Measurements from ENCODE around the gene EXOC1L.
"Not testable (repeated sequence)": the region's sequence is repeated elsewhere in the genome, so short reads cannot be mapped to it uniquely, and the experiment has no call there.

The EXOC1L gene

DNA sequence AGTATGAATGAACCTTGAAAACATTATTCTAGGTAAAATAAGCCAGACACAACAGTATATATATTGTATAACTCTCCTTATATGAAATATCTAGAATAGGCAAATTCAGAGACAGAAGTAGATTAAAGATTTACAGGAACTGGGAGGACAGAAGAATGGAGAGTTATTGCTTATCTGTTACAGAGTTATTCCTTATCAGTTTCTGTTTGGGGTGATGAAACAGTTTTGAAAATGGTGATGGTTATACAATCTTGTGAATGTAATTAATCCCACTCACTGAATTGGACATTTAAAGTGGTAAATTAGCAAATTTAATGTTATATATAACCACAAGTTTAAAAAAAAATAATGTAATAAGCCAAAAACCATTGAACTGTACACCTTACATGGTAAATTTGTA is 19.4 kb downstream of the EXOC1L start:
- DNase-seq, result no peak

DNA sequence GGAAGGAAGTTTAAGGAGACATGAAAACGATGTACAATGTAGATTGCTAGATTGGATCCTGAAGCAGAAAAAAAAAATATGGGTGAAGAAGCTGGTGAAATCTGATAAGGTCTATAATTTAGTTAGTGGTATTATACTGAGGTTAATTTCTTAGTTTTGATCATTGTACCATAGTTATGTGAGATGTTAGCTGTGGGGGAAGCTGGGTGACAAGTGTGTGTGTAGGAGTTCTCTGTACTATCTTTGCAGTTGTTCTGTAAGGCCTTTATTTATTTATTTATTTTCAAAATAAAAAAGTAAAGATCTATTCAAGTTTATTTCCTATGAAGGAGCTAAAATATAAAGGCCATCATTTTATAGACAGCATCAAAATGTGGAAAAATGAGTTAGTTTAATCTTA is 21.4 kb downstream of the EXOC1L start:
- DNase-seq, result no peak

DNA sequence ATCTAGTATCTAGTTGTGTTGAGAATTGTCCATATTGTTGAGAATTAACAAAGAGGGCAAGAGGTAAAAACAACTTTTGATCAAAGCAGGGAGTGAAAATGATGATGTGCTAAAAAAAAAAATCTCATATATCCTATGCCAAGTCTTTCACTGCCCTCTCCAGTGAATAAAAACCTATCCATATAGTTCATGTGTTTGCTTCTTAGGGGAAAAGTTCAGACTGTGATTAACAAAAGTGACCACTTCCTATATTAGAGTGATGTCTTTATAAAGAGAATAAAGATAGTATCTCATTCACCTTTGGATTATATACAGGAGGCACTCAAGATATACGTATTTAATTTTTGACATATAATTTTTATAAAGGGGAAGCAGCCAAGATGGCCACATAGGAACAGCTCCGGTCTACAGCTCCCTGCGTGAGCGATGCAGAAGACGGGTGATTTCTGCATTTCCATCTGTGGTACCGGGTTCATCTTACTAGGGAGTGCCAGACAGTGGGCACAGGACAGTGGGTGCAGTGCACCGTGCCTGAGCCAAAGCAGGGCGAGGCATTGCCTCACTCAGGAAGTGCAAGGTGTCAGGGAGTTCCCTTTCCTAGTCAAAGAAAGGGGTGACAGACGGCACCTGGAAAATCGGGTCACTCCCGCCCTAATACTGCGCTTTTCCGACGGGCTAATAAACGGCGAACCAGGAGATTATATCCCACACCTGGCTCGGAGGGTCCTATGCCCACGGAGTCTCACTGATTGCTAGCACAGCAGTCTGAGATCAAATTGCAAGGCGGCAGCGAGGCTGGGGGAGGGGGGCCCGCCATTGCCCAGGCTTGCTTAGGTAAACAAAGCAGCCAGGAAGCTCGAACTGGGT is 22.0 kb downstream of the EXOC1L start:
- not testable (repeated sequence) for DNase-seq

DNA sequence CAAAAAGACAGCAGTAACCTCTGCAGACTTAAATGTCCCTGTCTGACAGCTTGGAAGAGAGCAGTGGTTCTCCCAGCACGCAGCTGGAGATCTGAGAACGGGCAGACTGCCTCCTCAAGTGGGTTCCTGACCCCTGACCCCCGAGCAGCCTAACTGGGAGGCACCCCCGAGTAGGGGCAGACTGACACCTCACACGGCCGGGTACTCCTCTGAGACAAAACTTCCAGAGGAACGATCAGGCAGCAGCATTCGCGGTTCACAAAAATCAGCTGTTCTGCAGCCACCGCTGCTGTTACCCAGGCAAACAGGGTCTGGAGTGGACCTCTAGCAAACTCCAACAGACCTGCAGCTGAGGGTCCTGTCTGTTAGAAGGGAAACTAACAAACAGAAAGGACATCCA is 22.7 kb downstream of the EXOC1L start:
- not testable (repeated sequence) for DNase-seq

DNA sequence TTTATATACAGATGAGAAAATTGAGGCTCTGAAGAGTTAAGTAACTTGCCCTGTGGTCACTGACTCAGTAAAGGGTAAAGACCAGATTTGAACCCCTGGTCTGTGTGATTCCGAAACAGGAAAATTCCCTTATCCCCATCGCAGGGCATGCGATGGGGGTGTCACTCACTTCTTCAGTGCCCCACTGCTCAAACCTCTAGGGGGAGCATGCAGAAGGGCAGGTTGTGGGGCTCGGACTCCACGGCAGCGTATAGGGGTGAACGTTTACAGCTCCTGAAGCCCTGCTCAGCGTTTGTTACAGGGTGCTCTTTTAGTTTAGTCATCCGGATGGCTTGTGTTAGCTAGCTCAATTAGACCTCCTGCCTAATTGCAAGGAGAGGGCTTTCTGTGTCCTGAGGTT is 30.1 kb downstream of the EXOC1L start:
- no peak for DNase-seq

DNA sequence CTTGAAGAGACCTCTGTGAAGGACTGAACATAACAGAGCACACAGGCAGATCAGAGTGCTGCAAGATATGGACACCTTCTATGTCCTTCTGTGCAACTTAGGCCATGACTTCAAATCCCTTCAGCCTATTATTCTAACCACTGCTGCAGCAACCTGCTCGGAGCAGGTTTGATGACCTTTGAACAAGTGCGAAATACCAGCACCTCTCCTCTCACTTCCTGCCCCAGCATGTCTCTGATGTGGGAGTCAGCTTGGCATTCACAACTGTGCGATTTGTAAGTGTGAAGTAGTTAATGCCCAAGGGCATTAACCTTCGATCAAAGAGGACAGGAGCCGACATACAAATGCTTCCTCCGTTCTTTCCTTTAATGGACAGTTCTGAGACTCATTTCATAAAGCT is 32.3 kb downstream of the EXOC1L start:
- DNase-seq, result peak in 1 of 2 donors; percentile 18

DNA sequence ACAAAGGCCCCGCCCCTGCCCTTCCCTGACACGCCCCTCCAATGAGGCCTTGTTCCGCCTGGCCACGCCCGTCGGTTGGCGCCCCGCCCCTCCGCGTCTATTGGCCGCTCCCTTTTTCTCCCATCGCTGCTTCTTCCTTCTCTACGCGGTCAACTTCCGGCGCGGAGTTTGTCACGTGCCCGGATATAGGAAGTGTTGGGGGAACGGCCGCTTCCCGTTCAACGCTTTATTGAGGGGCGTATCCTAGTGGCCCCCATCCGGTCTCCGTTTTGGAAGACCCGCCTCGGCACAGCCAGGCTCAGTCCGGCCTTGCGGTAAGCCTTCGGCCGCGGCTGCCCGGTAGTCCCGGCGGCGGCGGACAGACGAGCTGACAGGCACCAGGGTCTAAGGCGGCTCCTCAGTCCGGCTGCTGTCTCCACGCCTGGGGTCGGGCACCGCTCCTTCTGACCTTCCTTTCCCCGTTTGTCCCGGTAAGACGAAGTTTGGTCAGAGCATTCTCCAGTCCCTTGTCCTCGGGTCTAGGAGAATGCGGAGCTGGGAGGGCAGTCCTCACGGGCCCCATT is 34.0 kb downstream of the EXOC1L start, which contains the start of gene EXOC1:
TSS of gene EXOC1 (plus strand) at position 165 of the 563 bp plus-strand sequence. CDS start 4,676 bp downstream, outside the sequence.
- peak; percentile 95 to 96 for DNase-seq

DNA sequence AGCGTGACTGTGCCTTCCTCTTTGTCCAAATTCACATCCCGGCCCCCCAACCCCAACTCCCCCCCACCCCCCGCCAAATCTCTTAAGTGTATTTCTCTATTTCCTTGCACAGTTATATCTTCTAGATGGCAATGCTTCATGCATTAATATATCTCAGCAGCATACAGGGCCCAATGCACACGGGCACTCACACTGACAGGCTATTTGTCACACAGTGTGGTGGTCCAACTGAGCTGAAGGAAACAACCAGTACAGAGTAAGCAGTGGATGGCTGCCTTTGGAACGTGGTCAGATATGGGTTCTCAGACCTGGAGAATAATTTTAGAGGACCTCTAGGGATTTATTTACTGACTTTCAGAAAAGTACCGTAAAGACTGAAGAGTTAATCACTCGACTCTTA is 34.5 kb downstream of the EXOC1L start:
- DNase-seq, result no peak

DNA sequence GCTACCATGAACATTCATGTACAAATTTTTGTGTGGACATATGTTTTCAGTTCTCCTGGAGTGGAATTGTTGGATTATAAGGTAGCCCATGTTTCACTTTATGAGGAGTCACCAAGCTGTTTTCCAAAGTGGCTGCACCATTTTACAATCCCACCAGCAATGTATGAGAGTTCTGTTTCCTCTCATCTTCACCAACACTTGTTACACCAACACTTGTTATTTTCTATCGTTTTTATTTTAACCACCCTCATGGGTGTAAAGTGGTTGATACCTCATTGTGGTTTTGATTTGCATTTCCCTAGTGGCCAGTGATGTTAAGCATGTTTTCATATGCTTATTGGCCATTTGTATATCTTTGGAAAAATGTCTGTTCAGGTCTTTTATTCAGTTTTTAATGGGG is 38.0 kb downstream of the EXOC1L start:
- no peak for DNase-seq

DNA sequence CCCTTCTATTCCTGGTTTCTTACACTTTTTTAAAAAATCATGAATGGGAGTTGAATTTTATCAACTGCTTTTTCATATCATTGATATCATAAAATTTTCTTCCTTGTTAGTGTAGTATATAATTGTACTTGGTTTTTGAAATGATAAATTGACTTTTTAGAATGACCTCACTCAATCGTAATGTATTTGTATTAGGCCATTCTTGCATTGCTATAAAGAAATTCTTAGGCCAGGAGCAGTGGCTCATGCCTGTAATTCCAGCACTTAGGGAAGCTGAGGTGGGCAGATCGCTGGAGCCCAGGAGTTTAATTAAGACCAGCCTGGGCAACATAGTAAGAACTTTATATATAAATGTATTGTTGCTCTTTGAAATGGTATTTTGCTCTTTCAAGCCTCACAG is 40.1 kb downstream of the EXOC1L start:
- no peak for DNase-seq

DNA sequence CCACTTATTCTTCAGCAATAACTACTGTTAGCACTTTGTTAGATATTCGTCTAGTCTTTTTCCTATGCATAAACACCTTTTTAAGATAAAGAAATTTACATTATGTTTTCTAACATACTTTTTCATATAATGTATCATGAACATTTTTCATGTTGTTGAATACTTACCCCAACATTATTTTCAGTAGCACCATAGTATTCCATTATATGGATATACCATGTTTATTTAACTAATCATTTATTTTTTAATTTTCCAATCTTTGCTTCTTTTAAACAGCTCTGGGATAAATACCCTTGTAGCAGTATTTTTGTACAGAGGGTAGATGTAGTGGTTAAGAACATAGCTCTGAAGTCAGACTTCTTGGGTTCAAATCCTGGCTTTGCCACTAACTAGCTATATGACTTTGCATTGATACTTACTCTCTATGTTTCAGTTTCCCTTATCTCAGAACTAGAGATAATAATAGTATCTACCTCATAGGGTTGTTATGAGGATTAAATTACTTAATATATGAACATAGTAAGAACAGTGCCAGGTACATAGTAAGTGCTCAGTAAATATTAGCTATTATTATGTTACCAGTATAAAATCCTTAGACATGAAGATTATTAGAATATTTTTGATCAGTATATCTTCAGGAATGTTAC is 45.1 kb downstream of the EXOC1L start:
- no peak for DNase-seq

DNA sequence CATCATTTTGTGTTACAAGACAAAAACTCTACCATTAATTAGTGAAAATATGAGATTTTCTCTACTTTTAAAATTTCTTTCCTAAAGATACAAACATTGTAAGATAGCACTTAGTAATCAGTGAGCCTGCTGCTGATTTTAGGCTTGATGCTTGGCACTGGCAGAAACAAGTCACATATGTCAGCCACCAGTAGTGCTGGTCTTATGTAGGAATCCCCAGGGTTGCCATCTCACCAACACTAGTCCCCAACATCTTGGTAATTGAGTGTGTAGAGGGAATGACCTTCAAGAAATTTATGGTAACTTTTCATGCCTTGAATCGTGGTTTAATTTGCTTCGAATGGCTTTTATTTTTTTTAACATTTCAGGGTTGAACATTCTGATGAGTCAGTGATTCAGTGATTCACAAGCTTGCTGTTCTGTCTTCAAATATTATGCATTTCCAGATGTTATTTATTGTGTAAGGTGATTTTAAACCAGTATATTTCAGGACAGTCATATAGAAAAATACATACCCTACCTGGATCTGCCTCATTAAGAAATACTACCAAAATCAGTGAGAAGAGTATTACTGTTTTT is 45.7 kb downstream of the EXOC1L start:
- no peak for DNase-seq

DNA sequence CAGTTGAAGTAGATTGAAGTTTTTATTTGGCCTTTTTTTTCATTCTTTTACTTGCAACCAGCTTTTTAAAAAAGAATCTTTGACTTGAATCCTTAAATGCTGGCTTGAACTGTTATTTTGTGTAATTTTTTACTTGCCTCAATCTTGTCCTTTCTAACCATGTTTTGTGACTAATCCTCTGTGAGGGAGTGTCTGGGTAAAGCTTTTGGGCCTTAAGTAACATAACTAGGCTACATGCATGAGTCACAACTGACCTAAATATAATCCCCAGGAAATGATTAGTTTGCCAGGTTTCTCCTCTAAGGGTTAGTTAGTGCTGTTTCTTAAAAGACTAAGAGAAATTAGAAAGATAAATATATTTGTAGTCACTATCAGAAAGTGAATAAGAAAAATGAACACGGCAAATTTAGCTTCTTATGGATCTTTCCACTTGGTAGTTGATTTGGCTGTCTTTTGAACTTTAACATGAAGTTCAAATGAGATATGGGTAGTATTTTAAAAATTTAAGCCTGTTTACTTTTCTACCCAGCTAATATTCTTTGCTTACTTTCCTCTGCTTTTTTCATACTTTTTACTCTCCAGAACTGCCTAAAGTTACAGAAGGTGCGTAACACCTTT is 46.8 kb downstream of the EXOC1L start:
- DNase-seq, result peak in 1 of 2 donors; percentile 27

DNA sequence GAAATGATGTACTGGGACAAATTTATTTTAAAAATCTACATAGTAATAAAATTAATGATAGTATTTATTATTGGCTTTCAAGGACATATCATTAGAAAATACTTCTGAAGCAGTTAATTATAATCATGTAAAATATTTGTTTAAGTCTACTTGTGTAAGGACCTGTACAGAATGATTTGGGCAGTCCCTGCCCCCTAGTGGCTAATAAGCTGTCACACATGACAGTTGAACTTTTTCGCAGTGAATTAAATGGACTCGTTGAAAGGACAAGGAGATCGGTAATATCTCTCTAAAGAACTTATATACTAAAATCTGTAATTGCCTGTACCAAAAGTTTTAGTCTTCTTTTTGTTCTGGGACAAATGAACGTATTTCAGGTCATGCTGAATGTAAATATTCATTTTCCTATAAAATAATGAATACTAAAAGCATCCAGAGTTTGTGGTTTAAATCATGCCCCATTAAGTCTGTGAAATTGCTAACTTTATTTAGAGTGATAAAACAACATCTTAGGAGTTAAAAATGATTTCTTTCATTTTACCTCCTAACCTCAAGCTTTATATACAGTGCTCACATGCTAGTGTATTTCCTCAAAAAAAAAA is 47.5 kb downstream of the EXOC1L start:
- DNase-seq, result peak; percentile 50 to 70

DNA sequence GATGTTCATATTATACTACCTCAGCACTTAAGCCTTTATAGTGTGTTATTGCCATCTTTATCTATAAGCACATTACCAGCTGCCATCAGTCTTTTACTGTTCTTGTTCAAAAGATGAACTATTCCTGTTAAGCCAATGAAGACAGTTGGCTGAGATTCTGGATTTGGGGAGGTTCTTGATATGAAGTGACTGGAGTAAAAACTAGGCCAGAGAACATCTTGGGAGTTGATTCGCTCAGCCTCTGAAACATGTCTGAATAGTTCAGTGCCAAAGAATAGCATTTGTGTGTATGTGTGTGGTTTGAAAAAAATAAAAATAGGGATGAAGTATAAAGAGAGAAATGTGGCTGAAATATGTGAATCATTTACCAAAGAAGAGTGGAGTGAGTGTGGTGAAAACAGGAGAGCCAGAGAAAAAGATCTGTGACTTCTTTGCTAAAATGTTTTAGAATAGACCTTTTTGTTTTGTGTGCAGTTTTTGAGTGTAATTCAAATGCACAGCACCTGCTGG is 49.0 kb downstream of the EXOC1L start:
- DNase-seq, result no peak

DNA sequence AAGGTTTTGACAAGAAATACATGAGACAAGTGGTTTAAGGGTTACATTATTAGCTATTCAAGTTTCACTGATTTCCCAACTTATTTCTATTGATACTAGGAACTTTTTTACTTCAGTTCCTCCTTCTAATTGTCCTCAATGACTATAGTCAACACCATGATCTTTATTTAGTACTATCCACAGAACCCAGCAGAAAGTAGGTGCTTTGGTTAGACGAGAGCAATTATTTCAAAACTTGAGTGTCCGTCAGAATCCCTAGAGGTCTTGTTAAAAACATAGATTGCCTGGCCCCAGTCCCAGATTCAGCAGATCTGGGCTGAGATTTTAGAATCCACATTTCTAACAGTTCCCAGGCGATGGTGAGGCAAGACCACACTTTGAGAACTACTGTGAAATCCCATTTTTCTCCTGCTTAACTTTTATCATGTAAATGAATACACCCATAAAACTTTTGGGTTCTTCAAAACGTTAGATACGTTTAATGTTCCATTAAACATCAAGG is 51.8 kb downstream of the EXOC1L start:
- DNase-seq, result no peak

DNA sequence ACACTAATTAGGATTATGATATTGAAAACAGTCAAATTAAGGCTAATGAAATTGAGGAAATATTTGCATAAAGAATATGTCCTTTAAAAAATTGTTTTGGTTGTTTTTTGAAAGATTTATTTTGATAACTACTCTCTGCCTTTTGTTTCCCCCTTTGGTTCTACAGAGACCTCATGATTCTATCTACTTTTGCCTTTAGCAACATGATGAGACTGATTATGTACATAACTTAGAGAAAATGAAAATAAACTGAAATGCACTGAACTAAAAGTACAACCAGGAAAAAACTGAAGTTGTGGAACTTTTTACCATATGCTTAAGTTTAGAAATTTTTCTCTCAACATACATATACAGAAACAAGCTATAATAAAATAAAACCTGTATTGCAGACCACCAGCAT is 55.2 kb downstream of the EXOC1L start:
- no peak for DNase-seq

DNA sequence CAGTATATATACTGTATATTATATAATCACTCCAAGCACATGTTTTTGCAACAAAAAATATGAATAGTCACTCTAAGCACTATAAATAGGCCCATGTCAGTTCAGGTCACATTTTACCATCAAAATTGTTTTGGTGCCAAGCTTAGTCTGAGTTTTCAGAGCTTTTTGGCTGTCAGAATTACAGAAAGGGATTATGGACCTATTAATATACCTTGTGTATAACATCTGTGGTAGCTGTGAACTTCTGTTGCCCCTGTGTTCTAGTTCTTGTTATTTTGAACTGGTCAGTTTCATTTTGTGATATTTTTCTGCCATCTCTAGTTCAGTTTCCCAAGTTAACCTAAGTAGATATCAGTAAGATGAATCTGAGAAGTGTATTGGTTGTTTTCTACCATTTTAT is 56.8 kb downstream of the EXOC1L start:
- DNase-seq, result no peak

DNA sequence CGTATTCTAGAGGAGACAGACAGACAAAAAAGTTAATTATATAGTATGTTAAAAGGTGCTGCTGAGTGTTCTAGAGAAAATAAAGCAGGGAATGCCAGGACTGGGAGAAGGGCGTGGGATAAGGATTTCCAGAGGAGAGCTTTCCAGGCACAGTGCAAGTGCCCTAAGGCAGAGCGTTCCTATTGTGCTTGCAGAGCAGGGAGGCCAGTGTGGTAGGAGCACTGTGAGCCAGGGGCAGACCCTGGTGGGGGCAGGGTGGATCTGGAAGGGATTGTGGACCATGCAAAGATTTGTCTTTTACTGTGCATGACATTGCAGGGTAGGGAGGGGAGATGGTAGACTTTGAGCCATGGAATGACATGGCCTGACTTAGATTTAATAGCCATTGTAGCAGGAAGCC is 59.6 kb downstream of the EXOC1L start:
- no peak for DNase-seq

DNA sequence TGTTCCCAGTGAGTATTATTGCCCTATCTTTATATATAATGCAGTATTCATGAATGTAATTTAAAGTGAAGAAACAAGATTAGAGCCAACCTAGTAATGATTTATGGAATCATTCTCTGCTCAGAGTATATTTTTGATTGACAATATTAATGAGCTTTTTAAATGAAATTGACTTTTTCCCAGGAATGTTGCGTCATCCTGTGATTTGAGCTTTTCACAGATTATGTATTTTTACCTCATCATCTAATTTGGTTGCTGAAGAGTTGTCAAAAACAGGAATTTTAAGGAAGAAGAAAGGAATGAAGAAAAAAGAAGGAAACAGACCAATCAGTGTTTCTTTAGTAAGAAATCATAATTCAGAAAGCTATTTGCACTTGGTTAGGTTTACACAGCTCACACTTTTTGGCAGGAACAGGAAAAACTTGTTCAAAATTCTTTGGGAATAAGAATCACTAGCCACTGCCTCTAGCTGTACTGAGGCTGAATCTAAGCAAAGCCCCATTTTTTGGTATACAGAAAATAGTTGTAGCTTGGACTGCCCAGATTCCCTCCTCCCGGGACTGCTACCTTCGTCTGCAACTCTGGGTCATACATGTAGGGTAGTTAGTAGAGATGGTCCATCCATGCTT is 61.2 kb downstream of the EXOC1L start:
- no peak for DNase-seq

DNA sequence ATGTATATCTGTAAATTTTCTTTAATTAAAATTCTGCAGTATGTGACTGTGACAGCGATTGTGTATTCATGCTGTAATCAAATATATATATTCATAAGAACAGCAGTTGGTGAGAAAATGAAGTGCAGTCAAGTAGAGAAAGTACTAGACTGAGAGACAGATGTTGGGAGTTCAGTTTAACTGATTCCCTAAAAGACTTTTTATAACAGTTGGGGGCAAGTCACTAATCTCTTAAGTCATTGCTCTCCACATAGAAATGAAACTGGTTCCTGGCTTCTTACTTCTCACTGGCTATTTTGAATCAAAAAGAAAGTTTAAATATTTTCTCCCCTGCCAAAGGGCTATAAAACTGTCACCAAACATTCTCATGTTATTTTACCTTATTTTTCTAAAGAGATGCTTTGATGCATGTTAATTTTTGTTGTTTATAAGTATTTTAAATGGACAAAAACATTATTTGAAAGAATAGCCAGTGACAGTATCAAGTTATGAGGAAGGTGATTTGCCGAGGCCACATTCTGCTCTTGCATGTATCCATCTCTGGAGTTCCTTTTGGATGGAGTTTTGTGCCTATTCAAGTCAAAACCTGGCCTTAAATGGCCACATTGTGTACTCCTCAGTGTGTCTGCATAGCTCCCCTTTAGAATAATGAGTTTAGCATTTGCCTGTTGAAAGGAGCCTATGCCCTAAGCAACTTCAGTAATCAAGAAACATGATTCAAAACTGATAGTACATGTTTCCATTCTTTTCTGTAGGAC is 64.7 kb downstream of the EXOC1L start:
- no peak for DNase-seq
